ES-I3 (cell line): ENCODE measurements around the gene ZBBX.
"Not testable (repeated sequence)": the region's sequence is repeated elsewhere in the genome, so short reads cannot be mapped to it uniquely, and the experiment has no call there.

ENCODE experiments used
- H3K36me3 ChIP-seq: 2 replicates; pipeline ENCODE4 v1.6.1; 2013; ENCODE audit warnings: mild to moderate bottlenecking, low read length, control low read depth, moderate library complexity; ENCODE audit not compliant: insufficient read depth
- H3K4me1 ChIP-seq: 2 replicates; pipeline ENCODE4 v1.6.1; 2013; ENCODE audit warnings: mild to moderate bottlenecking, control low read depth, low read length; ENCODE audit not compliant: insufficient read depth
- H3K9ac ChIP-seq: 2 replicates; pipeline ENCODE4 v1.6.1; 2013; ENCODE audit warnings: low read depth, mild to moderate bottlenecking, low read length, moderate library complexity
- H3K9me3 ChIP-seq: 2 replicates; pipeline ENCODE4 v1.6.1; 2013; ENCODE audit warnings: mild to moderate bottlenecking, low read length, moderate library complexity; ENCODE audit not compliant: control insufficient read depth, insufficient read depth

Gene ZBBX, protein sequence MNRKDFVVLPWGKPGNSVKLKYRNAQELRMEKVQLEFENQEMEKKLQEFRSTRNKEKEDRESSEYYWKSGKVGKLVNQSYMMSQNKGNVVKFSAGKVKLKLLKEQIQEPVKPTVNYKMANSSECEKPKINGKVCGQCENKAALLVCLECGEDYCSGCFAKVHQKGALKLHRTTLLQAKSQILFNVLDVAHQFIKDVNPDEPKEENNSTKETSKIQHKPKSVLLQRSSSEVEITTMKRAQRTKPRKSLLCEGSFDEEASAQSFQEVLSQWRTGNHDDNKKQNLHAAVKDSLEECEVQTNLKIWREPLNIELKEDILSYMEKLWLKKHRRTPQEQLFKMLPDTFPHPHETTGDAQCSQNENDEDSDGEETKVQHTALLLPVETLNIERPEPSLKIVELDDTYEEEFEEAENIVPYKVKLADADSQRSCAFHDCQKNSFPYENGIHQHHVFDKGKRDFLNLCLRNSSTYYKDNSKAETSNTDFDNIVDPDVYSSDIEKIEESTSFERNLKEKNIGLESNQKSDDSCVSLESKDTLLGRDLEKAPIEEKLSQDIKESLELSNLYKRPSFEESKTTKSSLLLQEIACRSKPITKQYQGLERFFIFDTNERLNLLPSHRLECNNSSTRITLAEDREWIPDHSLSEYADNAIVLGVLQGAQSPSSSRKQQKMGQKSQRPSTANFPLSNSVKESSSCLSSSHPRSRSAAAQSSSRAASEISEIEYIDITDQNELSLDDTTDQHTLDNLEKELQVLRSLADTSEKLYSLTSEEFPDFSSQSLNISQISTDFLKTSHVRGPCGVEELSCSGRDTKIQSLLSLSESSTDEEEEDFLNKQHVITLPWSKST

DNA sequence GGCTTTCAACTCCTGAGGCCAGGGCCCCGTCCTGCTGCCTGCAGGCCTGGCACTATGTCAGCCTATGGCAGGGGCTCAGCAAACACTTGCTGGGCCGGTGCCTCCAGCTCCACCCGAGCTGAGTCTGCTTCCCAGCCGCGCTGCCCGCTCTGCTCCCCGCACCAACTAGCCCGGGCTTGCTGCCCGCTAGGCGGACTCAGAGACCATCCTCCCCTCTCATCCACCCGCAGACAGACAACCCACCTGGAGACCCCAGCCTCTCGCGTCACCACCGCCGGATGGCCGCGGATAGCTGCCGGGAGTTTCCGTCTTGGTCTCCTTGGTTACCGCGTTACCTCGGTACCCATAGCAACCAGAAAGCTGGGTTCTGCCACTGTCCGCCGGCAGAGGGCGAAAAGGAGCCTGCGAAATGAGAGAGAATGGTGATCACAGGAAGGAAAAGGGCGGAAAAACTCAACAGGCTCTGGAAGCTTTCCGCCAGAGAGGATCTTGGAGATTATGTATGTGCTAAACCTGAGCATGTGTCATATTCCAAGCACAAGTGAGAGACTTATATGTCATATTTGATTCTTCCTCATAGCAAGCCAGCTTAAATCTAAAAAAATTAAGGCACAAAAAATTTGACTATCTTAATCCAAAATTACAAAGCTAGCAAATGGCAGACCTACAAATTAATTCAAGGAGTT is at the start of gene ZBBX:
Gene ZBBX (minus strand): TSS at position 294 of the 686 bp plus-strand sequence. CDS start 7,396 bp downstream, outside the sequence.
- no peaks in the 10 kb centered on the region for H3K4me1 ChIP-seq
- H3K9me3 ChIP-seq: no peaks in the 10 kb centered on the region
- no peaks in the 10 kb centered on the region for H3K36me3 ChIP-seq
- H3K9ac ChIP-seq: peak within 1 kb of the TSS; percentile 58

DNA sequence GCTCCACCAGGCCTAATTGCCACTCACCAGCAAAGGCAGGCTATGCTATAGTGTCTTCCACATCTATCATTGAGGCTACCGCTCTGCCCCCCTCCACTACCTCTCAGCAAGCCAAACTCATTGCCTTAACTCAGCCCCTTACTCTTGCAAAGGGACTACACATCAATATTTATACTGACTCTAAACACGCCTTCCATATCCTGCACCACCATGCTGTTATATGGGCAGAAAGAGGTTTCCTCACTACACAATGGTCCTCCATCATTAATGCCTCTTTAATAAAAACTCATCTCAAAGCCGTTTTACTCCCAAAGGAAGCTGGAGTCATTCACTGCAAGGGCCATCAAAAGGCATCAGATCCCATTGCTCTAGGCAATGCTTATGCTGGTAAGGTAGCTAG is 46.9 kb upstream of the ZBBX start:
- H3K4me1 ChIP-seq, H3K36me3 ChIP-seq, H3K9ac ChIP-seq, H3K9me3 ChIP-seq: not testable (repeated sequence)

DNA sequence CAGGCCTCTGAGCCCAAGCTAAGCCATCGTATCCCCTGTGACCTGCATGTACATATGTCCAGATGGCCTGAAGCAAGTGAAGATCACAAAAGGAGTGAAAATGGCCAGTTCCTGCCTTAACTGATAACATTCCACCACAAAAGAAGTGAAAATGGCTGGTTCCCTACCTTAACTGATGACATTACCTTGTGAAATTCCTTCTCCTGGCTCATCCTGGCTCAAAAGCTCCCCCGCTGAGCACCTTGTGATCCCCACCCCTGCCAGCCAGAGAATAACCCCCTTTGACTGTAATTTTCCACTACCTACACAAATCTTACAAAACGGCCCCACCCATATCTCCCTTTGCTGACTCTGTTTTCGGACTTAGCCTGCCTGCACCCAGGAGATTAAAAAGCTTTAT is 42.3 kb upstream of the ZBBX start:
- H3K9ac ChIP-seq, H3K36me3 ChIP-seq, H3K9me3 ChIP-seq, H3K4me1 ChIP-seq: not testable (repeated sequence)

DNA sequence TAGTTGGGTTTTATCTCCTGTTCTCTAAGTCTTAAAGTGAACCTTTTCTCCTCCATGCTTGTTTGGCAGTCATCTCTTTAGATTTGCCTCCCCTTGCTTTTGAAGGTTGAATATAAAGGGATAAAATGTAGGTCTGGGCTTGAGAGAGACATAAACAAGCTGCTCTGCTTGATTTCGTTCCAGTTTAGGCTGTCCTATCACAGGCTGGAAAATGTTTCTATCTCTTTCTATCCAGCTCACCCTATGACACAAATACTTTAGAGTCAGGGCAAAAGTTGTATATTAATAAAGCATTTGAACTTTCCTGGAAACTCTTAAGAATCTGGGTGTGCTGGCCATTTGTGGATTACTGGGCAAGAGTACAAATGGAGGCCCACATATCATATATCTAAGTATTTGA is 29.5 kb upstream of the ZBBX start:
- Histone ChIP-seq H3K9ac (no peak overlapping the region), H3K36me3 (no peaks in the 10 kb centered on the region), H3K4me1 (no peaks in the 10 kb centered on the region), H3K9me3 (no peaks in the 10 kb centered on the region)

DNA sequence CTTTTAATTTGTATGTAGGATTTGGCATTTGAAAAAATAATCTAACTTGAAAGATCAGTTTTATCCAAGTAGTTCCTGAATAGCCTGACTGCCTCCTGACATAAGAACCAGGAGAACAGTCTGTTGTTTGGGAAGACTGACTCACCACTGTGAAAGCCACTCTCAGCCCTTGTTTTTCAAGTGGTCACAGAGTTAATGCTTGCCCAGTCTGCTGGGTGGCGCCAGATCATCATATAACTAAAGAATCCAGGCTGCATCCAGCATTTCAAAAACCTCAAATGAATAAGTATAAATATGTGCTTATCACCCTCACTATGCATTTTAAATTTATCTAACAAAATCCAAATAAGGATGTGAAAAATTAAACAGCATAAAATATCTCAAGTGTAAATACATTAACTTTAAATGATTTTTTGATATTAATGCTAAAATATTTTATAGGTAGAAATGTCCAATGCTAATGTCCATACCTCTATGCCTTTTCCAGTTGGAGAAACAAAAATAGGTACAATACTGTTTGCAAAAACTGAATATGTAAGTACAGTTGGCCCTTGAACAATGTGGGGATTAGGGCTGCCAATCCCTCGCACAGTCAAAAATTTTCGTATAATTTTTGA is 26.9 kb upstream of the ZBBX start:
- Histone ChIP-seq H3K4me1 (no peaks in the 10 kb centered on the region), H3K9me3 (no peaks in the 10 kb centered on the region), H3K9ac (no peak overlapping the region), H3K36me3 (no peaks in the 10 kb centered on the region)

DNA sequence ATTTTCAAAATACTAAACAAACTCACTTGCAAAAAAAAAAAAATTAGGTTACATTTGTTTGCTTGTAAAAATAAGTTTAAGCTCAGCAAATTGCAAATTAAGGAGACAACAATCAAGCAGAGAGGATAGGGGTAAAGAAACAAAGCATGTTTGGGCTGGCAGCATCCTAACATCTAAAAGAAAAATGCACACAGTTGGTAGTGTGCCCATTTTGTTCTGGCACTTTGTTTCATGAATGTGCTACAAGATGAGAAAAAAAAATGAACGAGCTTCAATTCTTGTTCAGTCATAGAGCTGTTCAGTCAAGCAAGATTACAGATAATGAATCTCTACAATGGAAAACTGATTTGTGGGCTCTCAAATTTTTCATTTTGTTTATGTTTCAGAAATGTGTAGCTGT is 17.7 kb upstream of the ZBBX start:
- peaks cover 9% of the 10 kb centered on the region; the same call in 1 of the 2 replicates for H3K4me1 ChIP-seq
- H3K9ac ChIP-seq: no peak overlapping the region
- no peaks in the 10 kb centered on the region for H3K36me3 ChIP-seq
- no peaks in the 10 kb centered on the region for H3K9me3 ChIP-seq

DNA sequence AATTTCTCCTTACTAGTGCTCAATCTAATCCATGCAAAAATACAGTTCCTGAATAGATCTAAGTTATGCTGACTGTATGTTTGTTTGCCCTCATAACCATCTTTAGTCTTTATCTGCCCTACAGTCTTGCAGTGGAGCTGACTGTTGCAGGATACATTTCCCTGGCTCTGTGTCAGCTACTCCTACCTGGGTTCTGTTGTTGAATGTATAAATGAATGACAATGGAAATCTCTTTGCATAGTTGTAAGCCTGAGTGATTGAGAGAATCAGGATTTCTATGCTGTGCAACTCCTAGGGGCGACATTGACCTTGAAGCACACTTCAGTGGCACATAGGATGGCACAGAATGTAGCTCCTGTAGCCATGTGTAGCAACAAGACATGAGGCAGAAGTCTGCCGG is 16.0 kb upstream of the ZBBX start:
- Histone ChIP-seq H3K9me3 (no peaks in the 10 kb centered on the region), H3K4me1 (peaks cover 9% of the 10 kb centered on the region; the same call in 1 of the 2 replicates), H3K36me3 (no peaks in the 10 kb centered on the region), H3K9ac (no peak overlapping the region)

DNA sequence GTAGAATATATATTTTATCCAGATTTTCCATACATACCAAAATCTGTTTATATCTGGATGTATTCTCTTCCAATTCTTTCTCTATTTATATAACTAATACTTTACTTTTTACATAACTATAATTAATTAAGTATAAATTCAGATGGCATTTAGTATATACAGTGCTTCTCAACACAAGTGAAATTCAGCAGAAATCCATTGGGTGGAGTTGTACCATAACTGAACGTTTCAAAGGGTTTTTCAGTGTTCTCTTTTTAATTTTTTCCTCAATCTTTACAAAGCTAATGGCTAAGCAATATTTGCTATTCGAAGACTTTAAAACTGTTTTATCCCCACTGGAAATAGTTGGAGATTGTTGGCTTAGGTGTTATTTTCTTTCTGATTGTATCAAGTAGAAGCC is 13.9 kb upstream of the ZBBX start:
- peaks cover 9% of the 10 kb centered on the region; the same call in 1 of the 2 replicates for H3K4me1 ChIP-seq
- H3K36me3 ChIP-seq: no peaks in the 10 kb centered on the region
- no peak overlapping the region for H3K9ac ChIP-seq
- H3K9me3 ChIP-seq: no peaks in the 10 kb centered on the region

DNA sequence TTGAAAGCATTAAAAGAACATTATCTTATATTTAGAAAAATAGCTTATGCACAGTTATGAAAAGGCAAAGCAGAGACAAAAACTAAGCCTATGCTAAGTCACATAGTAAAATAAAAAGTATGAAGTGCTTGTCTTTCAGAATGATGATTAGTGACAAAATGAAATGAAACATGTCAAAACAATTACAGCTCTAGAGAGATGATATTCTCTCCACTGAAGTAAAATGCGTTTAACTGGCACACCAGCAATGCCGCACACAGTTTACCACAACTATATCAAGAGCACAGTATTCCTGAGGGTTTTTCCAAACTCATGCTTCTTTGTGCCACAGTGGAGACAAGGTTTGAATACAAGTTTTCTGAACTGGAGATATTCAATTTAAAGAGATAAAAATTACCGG is 2.1 kb upstream of the ZBBX start:
- H3K36me3 ChIP-seq: no peaks in the 10 kb centered on the region
- H3K9me3 ChIP-seq: no peaks in the 10 kb centered on the region
- H3K9ac ChIP-seq: no peak overlapping the region
- no peaks in the 10 kb centered on the region for H3K4me1 ChIP-seq

DNA sequence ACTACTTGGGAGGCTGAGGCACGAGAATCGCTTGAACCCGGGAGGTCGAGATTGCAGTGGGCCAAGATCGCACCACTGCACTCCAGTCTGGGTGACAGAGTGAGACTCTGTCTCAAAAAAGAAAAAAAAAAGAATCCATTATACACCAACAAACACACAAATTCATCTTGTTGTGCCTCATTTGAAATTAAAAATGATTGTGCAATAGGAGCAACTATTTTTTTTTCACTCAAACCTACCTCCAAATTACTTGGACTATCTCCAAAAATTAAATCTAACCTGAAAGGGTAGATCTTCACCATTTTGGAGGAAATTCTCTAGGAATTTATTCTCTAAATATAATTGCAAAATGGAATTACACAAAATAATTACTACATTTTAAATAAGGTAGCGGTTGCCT is 4.6 kb downstream of the ZBBX start:
- Histone ChIP-seq H3K9ac (no peak overlapping the region), H3K9me3 (no peaks in the 10 kb centered on the region), H3K36me3 (no peaks in the 10 kb centered on the region), H3K4me1 (no peaks in the 10 kb centered on the region)

DNA sequence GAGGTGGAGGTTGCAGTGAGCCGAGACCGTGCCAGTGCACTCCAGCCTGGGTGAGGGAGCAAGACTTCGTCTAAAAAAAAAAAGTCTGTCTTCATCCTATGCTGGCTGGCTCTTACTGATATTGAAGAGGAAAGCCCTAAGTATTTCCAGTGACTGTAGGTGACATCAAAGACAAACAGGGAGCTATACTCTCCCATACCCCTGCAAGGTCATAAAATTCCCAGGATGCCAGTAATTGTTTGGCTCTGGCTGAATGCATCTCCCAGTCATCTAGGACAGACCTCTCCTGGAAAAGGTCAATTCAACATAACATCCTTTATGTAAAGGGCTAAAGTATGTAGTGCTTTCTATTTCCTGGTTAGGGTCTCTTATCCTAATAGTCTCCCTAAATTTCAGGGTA is 8.0 kb downstream of the ZBBX start:
- Histone ChIP-seq H3K9me3 (no peaks in the 10 kb centered on the region), H3K9ac (no peak overlapping the region), H3K36me3 (no peaks in the 10 kb centered on the region), H3K4me1 (no peaks in the 10 kb centered on the region)

DNA sequence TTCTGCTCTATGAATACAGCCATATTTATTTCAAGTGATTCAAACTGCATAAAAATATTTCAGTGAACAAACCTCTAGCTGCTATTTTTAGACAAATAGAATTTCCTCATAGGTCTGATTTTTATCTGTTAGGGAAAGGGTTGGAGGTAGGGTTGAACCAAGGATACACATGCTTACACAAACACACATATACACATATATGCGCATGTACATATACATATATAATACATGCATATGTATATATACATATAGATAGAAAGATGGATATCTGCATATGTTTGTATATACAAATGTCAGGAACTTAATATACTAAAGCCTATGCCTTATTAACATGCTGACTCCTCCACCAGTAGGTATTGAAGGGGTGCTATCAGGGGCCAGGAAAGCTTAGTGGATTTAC is 18.1 kb downstream of the ZBBX start:
- H3K9me3 ChIP-seq: no peaks in the 10 kb centered on the region
- no peaks in the 10 kb centered on the region for H3K4me1 ChIP-seq
- no peak overlapping the region for H3K9ac ChIP-seq
- no peaks in the 10 kb centered on the region for H3K36me3 ChIP-seq

DNA sequence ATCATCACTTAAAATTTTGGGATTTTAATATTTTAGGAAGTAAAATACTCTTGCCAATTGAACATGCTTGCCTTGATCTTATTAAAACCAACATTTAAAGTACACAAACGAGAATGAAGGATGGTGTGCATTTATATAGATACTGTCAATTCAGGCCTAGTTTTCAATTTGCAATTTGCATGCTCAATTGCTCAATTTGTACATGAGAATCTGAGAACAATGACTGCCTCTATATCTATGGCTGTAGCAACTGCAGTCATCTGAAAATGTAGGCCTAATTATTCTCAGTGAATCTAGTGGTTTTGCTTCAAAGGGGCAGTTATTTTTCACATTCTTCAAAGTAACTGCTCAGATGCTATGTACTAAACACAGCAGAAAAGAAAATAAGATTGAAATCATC is 18.8 kb downstream of the ZBBX start:
- no peaks in the 10 kb centered on the region for H3K4me1 ChIP-seq
- H3K36me3 ChIP-seq: no peaks in the 10 kb centered on the region
- H3K9me3 ChIP-seq: no peaks in the 10 kb centered on the region
- no peak overlapping the region for H3K9ac ChIP-seq

DNA sequence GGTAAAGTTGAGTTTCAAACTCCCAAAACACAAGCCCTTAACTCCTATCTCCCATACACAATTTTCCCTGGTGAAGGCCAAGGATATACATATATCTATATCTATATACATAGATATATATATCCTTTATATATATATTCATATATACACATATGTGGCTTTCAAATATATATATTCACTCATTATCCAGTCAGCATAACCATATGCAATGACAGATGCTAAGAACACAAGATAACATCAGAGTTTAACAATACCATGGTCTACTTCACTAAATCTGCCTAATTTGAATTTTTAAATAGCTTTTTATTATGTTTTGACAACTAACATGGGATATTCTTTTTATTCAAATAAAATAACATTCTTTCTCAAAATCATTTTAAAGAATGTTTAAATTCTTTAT is 24.7 kb downstream of the ZBBX start:
- Histone ChIP-seq H3K36me3 (no peaks in the 10 kb centered on the region), H3K9me3 (no peaks in the 10 kb centered on the region), H3K4me1 (no peaks in the 10 kb centered on the region), H3K9ac (no peak overlapping the region)
